Measurements from ENCODE around the gene PDIA6.
"Not testable (repeated sequence)": the region's sequence is repeated elsewhere in the genome, so short reads cannot be mapped to it uniquely, and the experiment has no call there.

PDIA6 gene

DNA sequence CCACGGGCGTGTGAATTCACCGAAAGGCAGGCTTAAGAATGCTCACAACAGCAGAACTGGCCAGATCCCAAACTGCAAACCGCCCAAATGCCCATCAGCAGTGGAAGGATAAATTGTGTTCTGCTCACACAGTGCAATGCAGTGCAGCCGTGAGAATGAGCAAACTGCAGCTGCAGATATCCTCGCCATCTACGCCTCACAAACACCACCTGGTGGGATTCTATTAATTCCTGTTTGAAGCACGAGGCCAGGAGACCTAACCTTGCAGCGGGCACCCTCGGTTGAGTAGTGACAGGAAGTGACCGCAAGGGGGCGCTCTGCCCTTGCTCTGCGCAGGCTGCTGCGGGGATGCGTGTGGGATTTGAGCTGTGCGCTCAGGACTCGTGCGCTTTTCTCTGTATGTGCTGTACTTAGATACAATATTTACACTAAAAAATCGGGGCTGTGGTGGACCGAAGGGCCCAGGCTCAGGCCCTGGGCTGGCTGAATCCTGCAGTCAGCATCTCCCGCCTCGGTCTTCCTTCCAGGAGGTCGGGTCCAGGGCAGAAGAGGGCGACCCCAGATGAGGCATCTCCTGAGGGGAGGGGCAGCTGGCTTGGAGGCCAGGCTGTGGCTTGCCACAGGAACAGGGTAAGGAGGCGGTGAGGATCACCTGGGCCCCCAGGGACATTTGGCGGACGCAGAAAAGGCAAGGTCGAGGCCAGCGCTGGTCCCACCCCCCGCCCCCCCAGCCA lies 19.8 kb upstream of the PDIA6 start:
- DNase-seq = peak; percentile 85

DNA sequence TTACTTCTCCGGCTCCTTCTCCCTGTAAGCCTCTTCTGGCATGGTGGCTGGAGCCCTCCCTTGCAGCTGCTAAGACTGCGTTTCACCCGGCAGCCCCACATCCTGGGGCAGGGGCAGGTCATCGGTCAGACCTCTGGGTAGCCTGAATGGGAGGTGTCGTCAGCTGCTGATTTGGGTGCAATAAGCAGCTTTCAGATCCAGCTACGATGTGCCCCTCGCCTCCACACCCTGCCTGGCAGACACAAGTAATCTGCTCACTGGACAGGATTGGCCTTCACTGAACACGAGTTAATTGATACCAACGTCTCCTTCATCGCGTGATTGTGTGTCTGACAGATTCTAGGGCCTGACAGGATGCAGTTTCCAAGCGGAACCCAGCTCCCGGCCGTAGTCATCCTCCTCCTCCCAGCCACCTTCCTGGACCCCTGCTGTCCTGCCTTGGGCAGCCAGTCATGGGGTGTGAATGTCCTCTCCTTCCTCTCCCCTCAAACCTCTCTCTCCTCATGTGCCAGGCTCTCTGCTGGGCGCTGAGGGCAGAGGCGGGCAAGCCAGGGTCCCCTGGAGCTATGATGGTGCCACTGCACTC lies 18.9 kb upstream of the PDIA6 start:
- DNase-seq = no peak

DNA sequence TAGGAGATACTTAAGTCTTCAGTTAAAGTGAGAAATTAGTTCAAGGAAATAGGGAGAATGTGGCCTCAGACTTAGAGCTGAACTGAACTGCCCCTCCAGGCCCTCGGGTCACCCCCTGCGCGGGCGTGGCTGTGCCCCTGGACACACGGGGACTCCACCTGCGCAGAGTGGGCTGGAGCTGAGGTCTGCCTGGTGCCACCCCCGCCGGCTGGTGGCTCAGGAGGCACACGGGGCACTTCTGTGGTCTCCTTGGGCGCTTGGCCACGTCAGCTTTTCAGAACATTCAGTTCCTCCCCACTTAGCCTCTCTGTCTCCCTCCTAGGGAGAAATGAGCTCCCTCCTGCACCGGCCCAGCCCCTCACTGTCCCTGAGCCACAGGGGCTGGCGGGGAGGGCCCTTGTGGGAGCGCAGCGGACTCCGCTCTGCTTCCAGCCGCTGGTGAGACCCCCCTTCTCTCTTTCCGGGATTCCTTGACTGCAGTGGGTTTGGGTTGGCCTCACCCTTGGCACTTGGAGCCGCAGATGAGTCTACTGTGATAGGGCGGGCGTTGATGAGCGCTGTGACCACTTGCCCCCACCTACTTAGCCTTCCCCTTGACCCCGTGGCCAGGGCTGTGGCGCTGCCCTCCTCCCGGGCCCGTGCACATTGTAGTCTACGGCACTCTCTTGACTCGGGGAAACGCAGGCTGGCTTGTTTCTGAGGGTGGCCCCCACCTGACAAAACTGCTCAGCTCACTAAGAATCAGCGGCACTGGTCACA lies 18.2 kb upstream of the PDIA6 start:
- DNase-seq = no peak

DNA sequence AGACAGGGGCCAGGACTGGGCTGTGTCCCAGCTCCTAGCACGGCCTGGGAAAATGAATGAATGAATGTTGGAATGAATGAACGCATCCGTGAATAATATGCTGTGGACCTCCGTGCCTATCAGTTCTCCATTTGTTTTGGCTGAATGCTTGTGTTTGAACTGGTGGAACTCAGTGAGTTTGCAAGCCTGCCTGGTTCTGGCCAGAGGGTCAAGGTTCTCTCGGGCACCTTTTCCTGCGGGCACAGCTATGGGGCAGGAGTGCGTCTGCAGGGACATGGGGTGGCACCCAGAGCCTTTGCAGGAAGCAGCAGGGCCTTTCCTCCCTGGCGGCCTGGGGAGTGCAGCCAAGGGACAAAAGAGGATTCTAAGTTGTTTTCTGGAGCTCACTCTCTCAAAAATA lies 17.6 kb upstream of the PDIA6 start:
- no peak for DNase-seq

DNA sequence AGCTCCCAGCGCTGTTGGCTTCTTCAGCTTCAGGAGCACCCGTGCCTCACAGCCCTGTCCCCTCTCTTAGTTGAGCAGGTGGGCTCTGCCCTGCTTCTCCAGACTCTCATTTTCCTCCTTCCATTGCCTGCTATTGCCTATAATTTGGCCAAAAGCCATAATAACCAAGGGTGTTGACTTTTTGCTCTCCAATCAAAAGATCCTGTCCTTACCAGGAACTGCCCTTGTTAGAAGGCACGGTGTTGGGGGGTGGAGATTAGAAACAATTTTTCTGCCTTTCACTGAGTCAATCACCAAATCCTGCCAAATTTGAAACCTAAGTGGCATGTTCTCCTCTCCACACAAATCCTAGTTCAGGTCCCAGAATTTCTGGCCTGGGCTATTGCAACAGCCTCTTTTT lies 16.7 kb upstream of the PDIA6 start:
- DNase-seq = no peak

DNA sequence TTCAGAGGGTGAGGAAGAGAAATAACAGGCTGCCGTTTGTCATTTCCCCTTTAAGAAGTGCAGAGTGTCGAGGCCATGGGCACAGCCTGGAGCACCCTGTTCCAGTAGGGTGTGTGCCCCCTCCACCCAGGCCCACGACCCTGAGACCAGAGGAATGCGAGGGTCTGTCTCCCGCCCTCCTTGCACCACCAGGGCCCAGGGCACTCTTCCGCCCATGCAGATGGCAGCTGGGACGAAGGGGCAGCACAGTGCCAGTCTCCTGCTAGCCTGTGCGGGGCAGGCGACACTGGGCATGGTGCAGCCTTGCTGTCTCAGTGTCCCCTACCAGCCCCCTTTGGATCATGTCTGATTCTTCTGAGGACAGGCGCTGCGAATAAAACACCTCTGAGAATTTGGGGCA lies 15.8 kb upstream of the PDIA6 start:
- no peak for DNase-seq

DNA sequence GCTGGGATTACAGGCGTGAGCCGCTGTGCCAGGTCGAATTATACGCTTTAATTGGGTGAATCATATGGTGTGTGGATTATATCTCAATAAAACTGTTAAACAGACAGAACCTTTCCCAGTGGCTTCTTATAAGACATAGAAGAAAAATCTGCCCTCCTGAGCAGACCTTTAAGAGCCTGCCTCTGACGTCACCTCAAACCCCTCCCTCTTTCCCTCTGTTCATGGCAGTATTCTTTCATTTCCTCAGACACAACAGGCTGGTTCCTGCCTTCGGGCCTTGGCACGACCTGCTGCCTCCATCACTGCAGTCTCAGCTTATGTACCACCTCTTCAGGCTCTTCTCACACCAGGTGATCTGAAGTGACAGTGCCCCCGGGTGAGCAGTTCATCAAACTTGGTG lies 14.0 kb upstream of the PDIA6 start:
- DNase-seq = no peak

DNA sequence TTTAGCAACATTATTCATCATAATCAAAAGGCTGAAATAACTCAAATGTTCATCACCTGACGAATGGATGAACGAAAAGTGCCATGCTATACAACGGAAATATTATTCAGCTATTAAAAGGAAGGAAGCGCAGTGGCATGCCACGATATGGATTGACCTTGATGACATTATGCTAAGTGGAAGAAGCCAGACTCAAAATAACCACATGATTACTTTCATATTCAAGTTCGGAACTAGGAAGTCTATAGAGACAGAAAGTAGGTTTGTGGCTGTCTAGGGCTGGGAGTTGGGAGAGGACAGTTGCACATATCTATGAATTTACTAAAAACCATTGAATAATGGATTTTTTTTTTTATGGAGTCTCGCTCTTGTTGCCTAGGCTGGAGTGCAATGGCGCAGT lies 13.4 kb upstream of the PDIA6 start:
- no peak for DNase-seq

DNA sequence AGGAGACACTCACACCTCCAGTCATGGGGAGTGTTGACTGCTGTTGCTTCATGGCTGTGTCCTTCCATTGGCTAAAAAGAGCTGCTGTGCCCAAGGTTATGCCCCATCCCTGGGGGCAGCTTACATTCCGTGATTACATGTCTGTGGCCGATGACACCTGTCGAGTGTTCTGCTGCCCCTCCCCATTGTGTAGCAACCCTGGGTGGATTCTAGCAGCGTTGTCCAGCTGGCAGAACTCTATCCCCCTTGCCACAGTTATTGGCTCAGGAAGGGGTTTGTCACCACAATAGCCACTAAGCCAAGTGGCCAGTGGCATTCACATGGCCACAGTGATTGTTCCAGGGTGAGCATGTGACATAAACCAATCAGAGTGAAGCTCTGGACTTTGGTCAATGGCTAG lies 11.6 kb upstream of the PDIA6 start:
- no peak for DNase-seq

DNA sequence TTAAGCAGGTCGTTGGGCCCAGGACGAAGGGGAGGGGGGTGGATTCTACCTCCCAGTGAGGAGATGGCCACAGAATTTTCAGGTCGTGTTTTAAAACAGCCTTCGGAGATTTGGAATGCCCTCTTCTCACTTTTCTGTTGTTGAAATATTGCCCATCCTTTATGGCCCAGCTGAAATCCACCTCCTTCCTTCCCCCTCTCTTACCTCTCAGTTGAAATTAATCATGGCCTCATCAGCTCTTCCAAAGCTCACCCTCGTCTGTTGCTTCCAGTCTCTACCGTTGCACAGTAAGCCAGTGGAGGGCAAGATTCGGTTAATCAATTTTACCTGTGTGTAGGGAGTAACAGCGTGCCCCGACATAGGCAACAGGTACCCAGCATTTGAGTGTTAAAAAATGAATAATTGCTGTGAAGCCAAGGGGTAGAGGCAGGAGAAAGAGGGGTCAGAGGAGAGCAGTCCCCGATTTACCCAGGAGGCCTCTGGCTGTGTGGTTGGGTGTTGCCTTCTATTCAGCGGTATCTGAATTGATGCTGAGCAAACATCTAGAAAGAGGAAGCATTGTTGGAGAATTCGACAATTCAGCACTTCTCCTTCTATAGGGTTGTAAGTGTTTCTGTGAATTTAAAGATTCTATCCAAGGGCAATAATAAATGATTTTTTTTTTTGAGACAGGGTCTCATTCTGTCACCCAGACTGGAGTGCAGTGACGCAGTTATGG lies 8.6 kb upstream of the PDIA6 start:
- DNase-seq = no peak

DNA sequence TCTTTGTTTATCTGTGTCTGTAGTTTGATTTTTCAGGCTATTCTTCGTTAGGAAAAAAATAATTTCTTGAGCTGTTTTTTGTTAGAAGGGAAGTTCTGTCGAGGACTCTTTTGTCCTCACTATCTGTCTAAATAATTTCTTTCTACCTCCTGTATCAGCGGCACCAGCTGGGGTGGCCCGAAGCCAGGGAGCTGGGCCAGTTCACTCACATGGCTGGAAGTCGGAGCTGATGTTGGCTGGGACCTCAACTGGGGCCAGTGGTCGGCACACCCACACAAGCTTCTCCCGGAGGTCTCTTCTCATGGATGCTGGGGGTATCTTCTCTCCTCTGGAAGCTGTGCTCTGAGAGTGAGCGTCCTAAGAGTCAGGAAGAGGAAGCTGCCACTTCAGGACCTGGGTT lies 8.0 kb upstream of the PDIA6 start:
- DNase-seq = no peak

DNA sequence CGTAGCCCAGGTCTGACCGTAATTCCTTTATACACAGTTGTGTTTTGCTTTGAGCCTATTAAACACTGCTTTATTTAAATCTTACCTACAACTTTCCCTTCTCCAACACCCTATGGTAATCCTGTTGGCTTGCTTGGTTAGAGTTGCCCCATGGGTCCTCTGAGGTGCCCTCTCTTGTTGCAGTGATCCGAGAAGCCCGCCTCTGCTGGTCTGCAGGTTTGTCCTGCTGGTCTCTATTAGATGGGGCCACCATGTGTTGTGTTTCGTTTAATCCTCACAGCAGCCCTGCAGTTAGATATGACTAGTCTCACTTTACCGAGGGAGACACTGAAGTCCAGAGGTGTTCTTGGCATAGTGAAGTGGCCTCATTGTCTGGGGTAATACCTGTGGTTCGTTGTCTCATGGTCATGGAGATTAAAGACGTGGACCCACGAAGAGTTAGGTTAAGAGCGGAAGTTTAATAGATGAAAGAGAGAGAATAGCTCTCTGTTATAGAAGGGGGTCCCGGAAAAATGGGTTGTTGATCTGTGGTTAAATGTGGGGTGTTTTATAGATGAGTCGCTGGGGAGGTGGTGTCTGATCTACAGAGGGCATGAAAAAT lies 7.2 kb upstream of the PDIA6 start:
- DNase-seq = no peak

DNA sequence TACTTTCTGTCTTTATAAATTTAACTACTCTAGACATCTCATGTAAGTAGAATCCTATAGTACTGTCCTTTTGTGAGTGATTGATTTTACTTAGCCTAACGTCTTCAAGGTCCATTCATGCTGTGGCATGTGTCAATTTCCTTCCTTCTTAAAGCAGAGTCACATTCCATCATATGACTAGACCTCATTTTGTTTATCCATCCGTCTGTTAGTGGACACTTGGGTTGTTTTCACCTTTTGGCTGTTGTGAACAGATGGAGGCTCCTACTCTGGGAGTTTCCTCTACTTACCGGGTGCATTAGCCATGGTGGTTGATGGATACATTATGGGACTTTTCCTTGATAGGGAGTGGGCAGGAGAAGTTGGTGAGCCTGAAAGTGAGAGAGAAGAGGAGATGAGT lies 6.4 kb upstream of the PDIA6 start:
- DNase-seq = no peak

DNA sequence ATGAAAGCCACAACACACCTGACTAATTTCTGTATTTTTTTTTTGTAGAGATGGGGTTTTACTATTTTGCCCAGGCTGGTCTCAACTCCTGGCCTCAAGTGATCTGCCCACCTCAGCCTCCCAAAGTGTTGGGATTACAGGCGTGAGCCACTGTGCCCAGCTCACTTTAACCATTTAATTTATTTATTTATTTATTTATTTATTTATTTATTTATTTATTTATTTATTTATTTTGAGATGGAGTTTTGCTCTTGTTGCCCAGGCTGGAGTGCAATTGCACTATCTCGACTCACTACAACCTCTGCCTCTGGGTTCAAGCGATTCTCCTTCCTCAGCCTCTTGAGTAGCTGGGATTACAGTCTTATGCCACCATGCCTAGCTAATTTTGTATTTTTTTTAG lies 5.7 kb upstream of the PDIA6 start:
- not testable (repeated sequence) for DNase-seq

DNA sequence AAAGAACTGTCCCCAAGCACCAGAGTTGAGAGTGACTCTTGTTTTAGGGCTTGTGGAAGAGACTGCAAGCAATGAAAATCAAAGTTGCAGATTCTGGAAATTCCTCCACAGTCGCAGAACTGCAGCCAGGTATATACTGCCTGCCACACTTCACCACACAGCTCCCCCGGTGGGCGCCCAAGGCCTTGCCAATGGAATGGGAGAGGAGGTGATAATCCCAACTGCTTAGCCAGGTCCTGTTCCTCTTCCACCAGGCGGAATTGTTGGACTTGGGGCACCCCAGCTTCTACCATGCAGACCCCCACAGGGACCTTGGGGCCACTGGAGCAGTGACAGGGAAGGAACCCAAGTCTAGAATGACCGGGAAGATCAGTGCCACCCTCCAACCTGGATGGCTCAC lies 4.8 kb upstream of the PDIA6 start:
- DNase-seq = no peak

DNA sequence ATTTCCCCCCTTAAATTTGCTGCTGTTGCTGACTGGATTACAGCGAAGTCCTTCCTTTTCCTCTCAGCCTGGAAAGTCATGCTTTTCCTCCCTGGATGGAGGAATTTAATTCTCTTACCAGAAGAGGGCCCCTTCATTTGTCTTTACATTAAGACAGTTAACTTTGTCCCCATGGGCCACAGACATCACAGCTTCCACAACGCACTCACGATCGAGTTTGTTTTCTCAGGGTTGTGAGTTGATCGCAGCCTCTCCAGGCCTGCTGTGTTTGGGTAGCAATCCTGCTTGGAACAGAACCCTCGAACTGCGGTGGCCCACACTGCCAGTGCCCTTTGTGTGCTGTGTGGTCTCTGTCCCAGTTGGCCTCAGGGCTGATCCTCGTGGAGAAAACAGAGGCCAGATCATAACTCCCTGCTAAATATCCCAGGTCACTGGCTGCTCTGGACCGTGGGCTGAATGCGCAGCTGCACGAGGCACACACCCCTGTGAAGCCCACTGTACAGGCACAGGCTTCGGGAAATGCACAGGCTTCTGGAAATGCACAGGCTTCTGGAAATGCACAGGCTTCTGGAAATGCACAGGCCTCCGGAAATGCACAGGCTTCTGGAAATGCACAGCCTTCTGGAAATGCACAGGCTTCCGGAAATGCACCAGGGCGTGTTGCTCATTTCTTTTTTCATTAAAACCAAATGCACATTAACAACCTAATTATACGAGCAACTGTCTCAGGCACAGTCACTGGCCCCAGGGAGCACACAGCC lies 2.2 kb upstream of the PDIA6 start:
- no peak for DNase-seq

DNA sequence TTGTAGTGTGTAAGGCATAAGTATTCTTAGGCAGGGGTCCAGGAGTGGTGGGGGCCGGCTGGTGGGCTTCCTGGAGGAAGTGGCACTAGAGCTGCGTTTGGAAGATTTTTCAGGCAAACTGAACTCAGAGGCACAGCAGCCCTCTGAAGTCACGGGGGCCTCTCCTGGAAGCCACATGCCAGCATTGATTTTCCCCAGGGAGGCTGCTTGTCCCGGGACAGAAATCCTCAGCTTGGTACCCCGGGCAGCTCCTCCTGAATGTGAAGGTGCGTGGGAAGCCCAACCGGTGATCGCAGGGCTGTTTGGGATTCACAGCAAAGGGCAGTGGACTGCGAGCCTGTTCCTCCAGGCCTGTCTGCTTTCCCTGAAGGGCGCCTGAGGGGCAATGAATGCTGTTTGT lies 1.6 kb upstream of the PDIA6 start:
- no peak for DNase-seq

DNA sequence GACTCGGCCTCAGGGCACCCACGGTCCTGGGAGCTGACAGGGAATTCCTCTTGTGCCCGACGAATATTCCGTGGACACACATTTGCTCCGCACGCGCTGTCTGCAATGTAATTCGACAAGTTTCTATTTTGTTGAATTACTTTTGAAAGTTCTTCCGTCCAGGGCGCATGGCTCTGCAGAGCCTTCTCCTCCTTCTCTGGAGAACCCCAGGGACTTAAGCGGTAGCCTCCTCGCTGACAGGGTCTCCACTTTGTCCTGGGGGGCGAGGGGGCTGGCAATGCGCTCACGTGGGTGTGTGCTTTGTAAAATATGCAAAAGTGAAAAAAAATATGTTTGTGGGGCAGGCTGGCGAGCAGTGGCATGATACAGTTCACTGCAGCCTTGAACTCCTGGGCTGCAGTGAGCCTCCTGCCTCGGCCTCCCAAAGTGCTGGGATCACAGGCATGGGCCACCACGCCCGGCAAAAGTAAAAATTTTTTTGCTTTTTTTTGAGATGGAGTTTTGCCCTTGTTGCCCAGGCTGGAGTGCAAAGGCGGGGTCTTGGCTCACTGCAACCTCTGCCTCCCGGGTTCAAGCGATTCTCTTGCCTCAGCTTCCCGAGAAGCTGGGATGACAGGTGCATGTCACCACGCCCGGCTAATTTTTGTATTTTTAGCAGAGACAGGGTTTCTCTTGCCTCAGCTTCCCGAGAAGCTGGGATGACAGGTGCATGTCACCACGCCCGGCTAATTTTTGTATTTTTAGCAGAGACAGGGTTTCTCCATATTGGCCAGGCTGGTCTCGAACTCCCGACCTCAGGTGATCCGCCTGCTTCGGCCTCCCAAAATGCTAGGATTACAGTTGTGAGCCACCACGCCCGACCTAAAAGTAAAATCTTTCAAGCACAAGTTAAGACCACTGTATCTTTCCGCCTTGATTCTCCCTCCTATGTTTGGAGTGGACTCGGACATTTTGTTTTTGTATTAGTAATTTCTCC lies 866 bp upstream of the PDIA6 start:
- not testable (repeated sequence) for DNase-seq

DNA sequence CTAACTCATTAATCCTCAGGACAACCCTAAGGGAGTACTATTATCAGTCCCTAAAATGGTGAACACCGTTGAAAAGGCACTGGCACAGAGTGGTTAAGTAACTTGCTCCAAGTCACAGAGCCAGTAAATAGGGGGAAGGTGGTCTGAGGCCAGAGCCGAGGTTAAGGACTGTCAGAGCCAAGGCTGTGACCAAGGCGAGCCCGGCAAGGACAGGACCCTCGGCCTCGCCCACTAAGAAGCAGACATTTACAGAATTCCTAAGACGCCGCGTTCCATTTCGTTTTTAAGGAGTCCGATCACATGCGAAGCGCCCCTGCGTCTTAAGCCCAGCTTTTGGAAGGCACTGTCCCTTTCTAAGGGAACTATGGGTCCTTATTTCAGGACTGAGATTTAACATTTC lies 1.1 kb downstream of the PDIA6 start:
- DNase-seq = no peak

DNA sequence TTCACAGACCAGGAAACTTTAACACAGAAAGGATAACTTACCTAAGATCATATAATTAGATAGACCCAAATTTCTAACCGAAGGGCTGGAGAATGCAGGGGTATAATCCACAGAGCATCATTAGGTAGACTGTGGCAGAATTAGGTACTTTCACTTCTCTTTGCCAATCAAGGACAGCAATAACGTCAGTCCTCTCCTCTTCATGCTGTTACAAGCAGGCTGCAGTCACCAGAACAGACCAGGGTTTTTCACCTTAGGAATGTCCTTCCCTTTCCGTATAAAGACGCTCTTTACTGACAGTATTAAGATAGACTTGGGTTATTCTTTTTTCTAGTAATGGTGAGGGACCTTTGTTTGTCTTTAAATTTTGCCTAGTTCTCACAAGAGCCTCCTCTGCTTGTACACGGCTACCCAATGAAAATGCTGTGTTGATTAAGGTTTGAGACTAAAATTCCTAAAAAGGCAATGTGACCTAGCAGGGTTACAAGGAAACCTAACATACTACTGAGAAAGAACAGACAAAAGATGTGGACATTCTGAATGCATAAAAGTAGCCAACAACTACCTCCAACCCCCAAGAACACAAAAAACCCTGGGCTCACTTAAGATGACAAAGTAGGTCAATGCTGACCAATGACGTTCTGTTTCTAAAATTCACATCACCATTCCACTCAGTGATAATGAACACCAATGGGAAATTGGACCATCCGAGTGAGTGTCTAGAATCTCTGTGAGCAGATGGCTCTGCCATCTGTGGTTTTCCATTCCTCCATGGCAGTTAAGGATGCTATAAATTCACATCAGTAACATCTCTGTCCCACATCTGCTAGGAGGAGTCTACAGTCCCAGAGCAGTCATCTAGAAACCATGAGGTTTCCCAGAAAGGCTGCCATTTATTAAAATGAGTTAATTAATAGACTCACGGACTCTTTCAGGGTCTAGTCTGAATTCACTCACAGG lies 2.1 kb downstream of the PDIA6 start:
- no peak for DNase-seq
